H1 (cell line): Measurements from ENCODE around the gene TMTC2. TPM values are rescaled to one million over a fixed set of nuclear protein-coding genes. Genes with fewer than 3 reads are reported as not detected.

Experiments
- RAD21 ChIP-seq, 2 experiments: IDR thresholded peaks in 1 of 2; conservative IDR thresholded peaks in 1 of 2; 2 replicates each; pipeline ENCODE4 v1.6.1; 2011; ENCODE audit warnings: low read depth in 2 of 2, low read length in 2 of 2, improper control_type of control experiment in 1 of 2, inconsistent platforms in 1 of 2, mild to moderate bottlenecking in 1 of 2, moderate library complexity in 1 of 2
- SAP30 ChIP-seq: fragments of 300-600 bp; sonication (generic); IDR thresholded peaks from 2 replicates; pipeline ENCODE4 v1.7.1; 2012; ENCODE audit warnings: low read length, moderate library complexity, mild to moderate bottlenecking, inconsistent platforms; ENCODE audit not compliant: insufficient read depth, insufficient replicate concordance
- ZNF274 ChIP-seq: IDR thresholded peaks from 2 replicates; pipeline ENCODE4 v1.7.0; 2012; ENCODE audit warnings: low read length, borderline replicate concordance; ENCODE audit errors: extremely low read depth
- polyA plus RNA-seq, 7 experiments: library from polyadenylated mRNA; depleted of rRNA in 3 of 7; stranded (reverse) in 5 of 7; unstranded in 2 of 7; fragments of >200 nt in 5 of 7; fragments of 200-250 nt in 2 of 7; gene quantifications; 1 replicate in 5 of 7; 2 replicates in 1 of 7; 4 replicates in 1 of 7; pipeline versions ENCODE4 v1.2.1 to v1.2.3, GENCODE V29; 2011 to 2013; ENCODE audit warnings: missing spikeins in 2 of 7, mixed read lengths in 2 of 7
- total RNA-seq: library from RNA; stranded (reverse); fragmentation: NEBNext Ultra II Directional; extraction: Animal tissue kit (Norgen Biotek cat#: 25700); gene quantifications from 2 replicates; pipeline ENCODE4 v1.2.1, GENCODE V29; 2021

The TMTC2 gene
- total and polyA plus RNA-seq, 2 of the 8 experiments (the other 6 are each of a cell fraction or from before 2014, with no cell fraction given) = 2.3 to 3.9 TPM

DNA sequence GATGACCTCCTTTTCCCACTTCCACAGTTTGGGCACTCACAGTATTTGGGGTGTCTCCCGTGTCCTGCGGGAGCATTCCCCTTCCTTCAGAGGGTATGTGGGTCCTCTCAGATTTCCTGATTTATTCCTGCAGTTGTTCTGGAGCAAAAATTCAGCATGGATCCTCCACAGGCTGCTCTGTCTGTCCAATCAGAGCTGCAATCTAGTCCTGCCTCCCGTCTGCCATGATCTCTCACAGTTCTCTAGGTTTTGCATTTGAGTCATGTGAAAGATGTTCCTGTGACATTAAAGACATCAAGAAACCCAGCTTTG, 435.9 kb downstream of the TMTC2 start (continued):
- TF ChIP-seq SAP30 (no peak), RAD21 (IDR thresholded peaks at IDR 0.05 in 1 of 2, conservative IDR thresholded peaks at IDR 0.05 in 1 of 2; ENCODE audit: low read depth in 2 of 2, low read length in 2 of 2) (no peak), ZNF274 (no peak)
